GM23338 (cell line): ENCODE measurements around the gene GEMIN8.

Experiments used
- CREB1 ChIP-seq: fragments of 250-450 bp; sonication (Bioruptor Pico); IDR thresholded peaks from 2 replicates; pipeline ENCODE4 v1.5.0; 2020; ENCODE audit warnings: low read depth, mild to moderate bottlenecking, moderate library complexity
- POLR2AphosphoS5 ChIP-seq: IDR thresholded peaks from 2 replicates; pipeline ENCODE4 v1.6.1; 2016; ENCODE audit warnings: antibody characterized with exemption, low read depth
- STAT1 ChIP-seq: IDR thresholded peaks from one replicate; pipeline ENCODE4 v1.6.1; 2016; ENCODE audit warnings: antibody characterized with exemption; ENCODE audit not compliant: unreplicated experiment
- TF ChIP-seq, protein P1 (sequence below), 2 experiments: fragments of 200-600 bp in 1 of 2; sonication (generic) in 1 of 2; conservative IDR thresholded peaks; 2 replicates each; pipeline versions ENCODE4 v1.5.1 to v1.6.1; 2016 to 2017; ENCODE audit warnings: antibody characterized with exemption in 2 of 2, low read depth in 2 of 2, mild to moderate bottlenecking in 2 of 2, moderate library complexity in 1 of 2
- TF ChIP-seq, protein P2 (sequence below): IDR thresholded peaks from one replicate; pipeline ENCODE4 v1.6.1; 2018; ENCODE audit warnings: antibody characterized with exemption; ENCODE audit not compliant: unreplicated experiment

DNA sequence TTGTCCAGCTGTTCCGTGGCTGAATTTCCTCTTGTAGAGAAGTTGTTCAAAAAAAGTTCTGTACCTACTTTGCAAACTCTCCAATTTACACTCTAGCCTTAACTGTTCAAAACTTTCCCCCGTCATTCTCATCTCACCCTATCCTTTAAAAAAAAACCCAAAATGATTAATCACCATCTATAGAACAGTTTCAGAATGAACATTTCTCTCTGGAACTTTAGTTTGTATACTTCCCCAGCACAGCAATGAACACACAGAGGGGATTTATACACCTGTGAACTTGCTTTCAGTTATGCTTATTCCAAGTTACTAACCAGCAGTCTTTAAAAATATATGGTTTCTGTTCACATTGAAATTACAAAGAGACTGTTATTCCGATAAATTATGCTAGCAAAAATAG lies 1.2 kb downstream of the GEMIN8 start:
- TF ChIP-seq, protein P1, sequence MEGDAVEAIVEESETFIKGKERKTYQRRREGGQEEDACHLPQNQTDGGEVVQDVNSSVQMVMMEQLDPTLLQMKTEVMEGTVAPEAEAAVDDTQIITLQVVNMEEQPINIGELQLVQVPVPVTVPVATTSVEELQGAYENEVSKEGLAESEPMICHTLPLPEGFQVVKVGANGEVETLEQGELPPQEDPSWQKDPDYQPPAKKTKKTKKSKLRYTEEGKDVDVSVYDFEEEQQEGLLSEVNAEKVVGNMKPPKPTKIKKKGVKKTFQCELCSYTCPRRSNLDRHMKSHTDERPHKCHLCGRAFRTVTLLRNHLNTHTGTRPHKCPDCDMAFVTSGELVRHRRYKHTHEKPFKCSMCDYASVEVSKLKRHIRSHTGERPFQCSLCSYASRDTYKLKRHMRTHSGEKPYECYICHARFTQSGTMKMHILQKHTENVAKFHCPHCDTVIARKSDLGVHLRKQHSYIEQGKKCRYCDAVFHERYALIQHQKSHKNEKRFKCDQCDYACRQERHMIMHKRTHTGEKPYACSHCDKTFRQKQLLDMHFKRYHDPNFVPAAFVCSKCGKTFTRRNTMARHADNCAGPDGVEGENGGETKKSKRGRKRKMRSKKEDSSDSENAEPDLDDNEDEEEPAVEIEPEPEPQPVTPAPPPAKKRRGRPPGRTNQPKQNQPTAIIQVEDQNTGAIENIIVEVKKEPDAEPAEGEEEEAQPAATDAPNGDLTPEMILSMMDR (conservative IDR thresholded peaks at IDR 0.05; ENCODE audit: low read depth in 2 of 2): no peak
- TF ChIP-seq POLR2AphosphoS5 (no peak), CREB1 (no peak), STAT1 (no peak)
- TF ChIP-seq, protein P2, sequence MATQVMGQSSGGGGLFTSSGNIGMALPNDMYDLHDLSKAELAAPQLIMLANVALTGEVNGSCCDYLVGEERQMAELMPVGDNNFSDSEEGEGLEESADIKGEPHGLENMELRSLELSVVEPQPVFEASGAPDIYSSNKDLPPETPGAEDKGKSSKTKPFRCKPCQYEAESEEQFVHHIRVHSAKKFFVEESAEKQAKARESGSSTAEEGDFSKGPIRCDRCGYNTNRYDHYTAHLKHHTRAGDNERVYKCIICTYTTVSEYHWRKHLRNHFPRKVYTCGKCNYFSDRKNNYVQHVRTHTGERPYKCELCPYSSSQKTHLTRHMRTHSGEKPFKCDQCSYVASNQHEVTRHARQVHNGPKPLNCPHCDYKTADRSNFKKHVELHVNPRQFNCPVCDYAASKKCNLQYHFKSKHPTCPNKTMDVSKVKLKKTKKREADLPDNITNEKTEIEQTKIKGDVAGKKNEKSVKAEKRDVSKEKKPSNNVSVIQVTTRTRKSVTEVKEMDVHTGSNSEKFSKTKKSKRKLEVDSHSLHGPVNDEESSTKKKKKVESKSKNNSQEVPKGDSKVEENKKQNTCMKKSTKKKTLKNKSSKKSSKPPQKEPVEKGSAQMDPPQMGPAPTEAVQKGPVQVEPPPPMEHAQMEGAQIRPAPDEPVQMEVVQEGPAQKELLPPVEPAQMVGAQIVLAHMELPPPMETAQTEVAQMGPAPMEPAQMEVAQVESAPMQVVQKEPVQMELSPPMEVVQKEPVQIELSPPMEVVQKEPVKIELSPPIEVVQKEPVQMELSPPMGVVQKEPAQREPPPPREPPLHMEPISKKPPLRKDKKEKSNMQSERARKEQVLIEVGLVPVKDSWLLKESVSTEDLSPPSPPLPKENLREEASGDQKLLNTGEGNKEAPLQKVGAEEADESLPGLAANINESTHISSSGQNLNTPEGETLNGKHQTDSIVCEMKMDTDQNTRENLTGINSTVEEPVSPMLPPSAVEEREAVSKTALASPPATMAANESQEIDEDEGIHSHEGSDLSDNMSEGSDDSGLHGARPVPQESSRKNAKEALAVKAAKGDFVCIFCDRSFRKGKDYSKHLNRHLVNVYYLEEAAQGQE: no peak
